Karpas-422 (cell line): ENCODE data around the gene DNAL4. TPM values are rescaled to one million over a fixed set of nuclear protein-coding genes. Genes with fewer than 3 reads are reported as not detected.
A peak's percentile ranks its signal among the peaks of the same experiment; 100 is the strongest.

Experiments
- DNase-seq: peaks from one replicate; pipeline ENCODE4 v3.0.0-alpha.2; 2015
- H2AFZ ChIP-seq: fragments of 200-600 bp; sonication (generic); 2 replicates; pipeline ENCODE4 v1.6.1; 2014; ENCODE audit warnings: antibody characterized with exemption, low read length, mixed read lengths
- H3K27ac ChIP-seq: fragments of 200-600 bp; sonication (generic); 2 replicates; pipeline ENCODE4 v1.5.1; 2014; ENCODE audit warnings: mild to moderate bottlenecking, low read length, moderate library complexity
- H3K27me3 ChIP-seq: fragments of 200-600 bp; sonication (generic); 2 replicates; pipeline ENCODE4 v1.6.1; 2014; ENCODE audit warnings: low read length, mixed read lengths
- H3K36me3 ChIP-seq: fragments of 200-600 bp; sonication (generic); 2 replicates; pipeline ENCODE4 v1.6.1; 2014; ENCODE audit warnings: low read length, mixed read lengths; ENCODE audit not compliant: insufficient read depth
- H3K4me1 ChIP-seq: fragments of 200-600 bp; sonication (generic); 2 replicates; pipeline ENCODE4 v1.6.1; 2014; ENCODE audit warnings: mild to moderate bottlenecking, low read length, mixed read lengths
- H3K4me2 ChIP-seq: fragments of 200-600 bp; sonication (generic); 2 replicates; pipeline ENCODE4 v1.6.1; 2014; ENCODE audit warnings: low read length, low read depth, mild to moderate bottlenecking; ENCODE audit not compliant: poor library complexity, severe bottlenecking
- H3K4me3 ChIP-seq: fragments of 200-600 bp; sonication (generic); 2 replicates; pipeline ENCODE4 v1.5.1; 2014; ENCODE audit warnings: mild to moderate bottlenecking, antibody characterized with exemption, low read length, mixed read lengths
- H3K79me2 ChIP-seq: fragments of 200-600 bp; sonication (generic); 2 replicates; pipeline ENCODE4 v1.6.1; 2014; ENCODE audit warnings: mild to moderate bottlenecking, low read length, mixed read lengths
- H3K9ac ChIP-seq: fragments of 200-600 bp; sonication (generic); 2 replicates; pipeline ENCODE4 v1.6.0; 2014; ENCODE audit warnings: low read length
- H3K9me2 ChIP-seq: fragments of 200-600 bp; sonication (generic), shearing (Covaris generic); replicated peaks from 2 replicates; pipeline ENCODE4 v1.6.0; 2014; ENCODE audit warnings: mild to moderate bottlenecking, low read length, moderate library complexity; ENCODE audit not compliant: insufficient read depth
- H3K9me3 ChIP-seq: fragments of 300-700, 200-600 bp; sonication (generic); 2 replicates; pipeline ENCODE4 v1.6.1; 2014; ENCODE audit warnings: low read length, mixed read lengths
- H4K20me1 ChIP-seq: fragments of 200-600 bp; sonication (generic); 2 replicates; pipeline ENCODE4 v1.6.1; 2014; ENCODE audit warnings: mild to moderate bottlenecking, antibody characterized with exemption, low read length, low read depth; ENCODE audit not compliant: insufficient read depth
- total RNA-seq: library from RNA; depleted of rRNA; stranded (reverse); fragments of >200 nt; shearing (Covaris generic); gene quantifications from 2 replicates; pipeline ENCODE4 v1.2.3, GENCODE V29; 2014; ENCODE audit warnings: low replicate concordance

Gene DNAL4
- total RNA-seq, 1 experiment from 2014 or later, result 3.2 TPM

DNA sequence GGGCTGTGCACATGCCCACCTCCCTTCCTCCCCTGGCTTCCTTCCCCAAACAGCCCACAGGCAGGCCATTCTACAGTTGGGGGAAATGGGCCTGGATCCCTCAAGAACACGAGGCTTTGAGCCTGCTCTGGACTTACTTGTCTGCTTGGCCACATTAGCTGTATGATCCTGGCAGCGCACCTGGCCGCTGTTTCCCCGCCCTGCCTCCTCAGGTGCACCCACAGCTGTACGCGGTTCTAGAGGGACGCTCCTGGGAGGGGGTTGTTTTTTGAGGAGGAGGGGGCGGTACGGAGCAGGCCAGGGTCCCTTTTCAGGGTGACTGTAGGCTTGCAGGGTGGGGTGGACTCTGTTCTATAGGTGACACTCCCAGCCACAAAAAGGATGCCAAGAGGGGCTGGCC is 26.6 kb downstream of the DNAL4 start:
- no peaks in the 10 kb centered on the region for H3K4me1 ChIP-seq
- no peak overlapping the region for H3K27ac ChIP-seq
- no peaks in the 10 kb centered on the region for H4K20me1 ChIP-seq
- H3K9me2 ChIP-seq, result no peaks in the 10 kb centered on the region
- H3K36me3 ChIP-seq, result no peaks in the 10 kb centered on the region
- H3K79me2 ChIP-seq, result no peaks in the 10 kb centered on the region
- H3K4me3 ChIP-seq, result no peak overlapping the region
- H2AFZ ChIP-seq, result no peak overlapping the region
- no peak overlapping the region for H3K9ac ChIP-seq
- H3K4me2 ChIP-seq, result no peak overlapping the region
- H3K27me3 ChIP-seq, result no peaks in the 10 kb centered on the region
- DNase-seq, result no peak
- H3K9me3 ChIP-seq, result no peaks in the 10 kb centered on the region

DNA sequence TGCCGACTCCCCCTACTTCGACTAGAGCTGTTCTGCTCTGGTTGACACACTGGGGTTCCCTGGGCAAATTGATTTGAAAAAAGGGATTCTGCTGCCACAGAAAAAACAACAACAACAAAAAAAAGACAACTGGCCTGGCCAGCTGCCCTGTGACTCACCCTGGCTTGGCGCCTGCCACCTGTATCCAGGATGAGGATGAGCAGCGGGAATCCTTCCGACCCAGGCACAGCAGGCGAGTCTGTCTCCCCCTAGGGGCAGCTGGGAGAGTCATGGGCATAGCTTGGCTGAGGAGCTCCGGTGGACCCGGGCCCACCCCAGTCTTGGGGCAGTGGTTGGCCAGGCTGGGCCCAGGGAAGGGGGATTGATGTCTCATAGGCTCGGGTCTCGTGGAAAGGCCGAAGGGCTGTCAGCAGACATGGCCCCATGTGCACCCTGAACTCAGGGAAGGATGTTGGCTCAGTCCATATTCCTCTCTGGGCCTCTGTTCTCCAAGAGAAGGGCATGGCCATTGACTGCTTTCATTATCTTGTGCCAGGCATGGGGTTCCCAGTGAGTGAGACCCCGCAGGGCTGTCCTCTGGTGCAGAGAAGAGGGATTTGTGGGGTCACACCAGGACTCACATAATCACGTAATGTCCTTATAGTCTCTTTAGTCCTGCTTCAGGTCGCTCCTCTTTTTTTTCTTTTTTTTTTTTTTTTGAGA is 27.7 kb downstream of the DNAL4 start:
- no peaks in the 10 kb centered on the region for H3K79me2 ChIP-seq
- H3K27ac ChIP-seq, result no peak overlapping the region
- no peaks in the 10 kb centered on the region for H3K9me3 ChIP-seq
- no peaks in the 10 kb centered on the region; the same call in 1 of the 2 replicates for H3K4me1 ChIP-seq
- H3K4me2 ChIP-seq, result no peak overlapping the region
- no peak overlapping the region for H2AFZ ChIP-seq
- no peak overlapping the region for H3K9ac ChIP-seq
- no peak overlapping the region for H3K4me3 ChIP-seq
- peak; percentile 64 for DNase-seq
- H3K27me3 ChIP-seq, result no peaks in the 10 kb centered on the region
- H3K9me2 ChIP-seq, result no peaks in the 10 kb centered on the region
- H4K20me1 ChIP-seq, result no peaks in the 10 kb centered on the region
- H3K36me3 ChIP-seq, result no peaks in the 10 kb centered on the region

DNA sequence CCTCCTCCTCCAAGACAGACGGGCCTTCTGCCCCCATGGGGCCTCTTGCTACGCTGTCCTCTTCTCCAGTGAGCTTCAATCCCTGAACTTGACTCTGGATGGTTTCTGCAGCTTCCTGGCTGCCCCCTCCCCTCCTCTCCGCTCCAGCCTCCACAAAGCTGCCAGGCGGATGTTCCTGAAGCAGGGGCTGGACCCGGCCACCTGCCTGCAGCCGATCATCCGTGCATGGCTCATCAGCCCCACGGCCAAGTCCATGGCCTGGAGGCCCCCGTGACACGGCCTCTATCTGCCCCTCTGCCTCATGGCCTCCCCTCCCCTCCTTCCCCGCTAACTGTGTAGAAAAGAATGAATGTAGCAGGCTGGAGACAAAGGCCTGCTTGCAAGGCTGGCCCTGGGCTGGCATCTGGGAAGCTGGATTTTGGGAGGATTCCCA is 31.4 kb downstream of the DNAL4 start:
- H3K4me2 ChIP-seq, result no peak overlapping the region

DNA sequence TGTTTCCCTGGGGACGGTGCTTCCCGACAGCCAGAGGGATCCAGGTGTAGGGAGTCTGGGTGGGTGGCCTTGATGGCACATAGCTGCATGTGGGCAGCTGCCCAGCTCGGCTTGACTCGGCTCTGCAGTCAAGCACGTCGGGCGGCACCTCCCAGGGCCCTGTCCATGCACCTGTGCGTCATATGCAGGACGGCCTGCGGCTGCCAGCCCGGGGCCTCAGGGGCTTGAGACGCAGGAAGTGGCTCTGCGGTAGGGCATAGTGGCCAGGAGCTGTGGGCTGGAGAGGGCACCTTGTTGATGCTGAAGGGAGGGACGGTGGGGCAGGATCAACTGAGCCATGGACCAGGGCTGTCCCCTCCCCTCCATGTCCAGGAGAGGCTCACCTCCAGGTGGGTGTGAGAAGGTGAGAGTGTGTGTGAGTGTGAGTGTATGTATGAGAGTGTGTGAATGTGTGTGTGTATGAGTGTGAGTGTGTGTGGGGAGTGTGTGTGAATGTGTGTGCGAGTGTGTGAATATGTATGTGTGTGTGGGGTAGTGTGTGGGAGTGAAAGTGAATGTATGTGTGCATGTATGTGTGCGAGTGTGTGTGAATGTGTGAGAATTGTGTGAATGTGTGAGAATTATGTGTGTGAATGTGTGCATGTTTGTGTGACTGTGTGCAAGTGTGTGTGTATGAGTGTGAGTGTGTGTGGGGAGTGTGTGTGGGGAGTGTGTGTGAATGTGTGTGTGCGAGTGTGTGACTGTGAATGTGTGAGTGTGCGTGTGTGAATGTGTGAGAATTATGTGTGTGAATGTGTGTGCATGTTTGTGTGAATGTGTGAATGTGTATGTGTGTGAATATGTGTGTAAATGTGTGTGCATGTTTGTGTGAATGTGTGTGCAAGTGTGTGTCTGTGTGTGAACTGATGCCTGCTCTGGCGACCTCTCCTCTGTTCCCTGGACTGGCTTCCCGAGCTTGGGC is 32.5 kb downstream of the DNAL4 start:
- H3K9me3 ChIP-seq, result no peaks in the 10 kb centered on the region
- H3K9me2 ChIP-seq, result no peaks in the 10 kb centered on the region
- no peak overlapping the region for H3K27ac ChIP-seq
- H2AFZ ChIP-seq, result no peak overlapping the region
- no peak overlapping the region for H3K9ac ChIP-seq
- no peaks in the 10 kb centered on the region for H3K36me3 ChIP-seq
- H3K27me3 ChIP-seq, result no peaks in the 10 kb centered on the region
- H3K4me1 ChIP-seq, result peaks cover 9% of the 10 kb centered on the region
- no peak for DNase-seq
- H4K20me1 ChIP-seq, result no peaks in the 10 kb centered on the region
- H3K4me2 ChIP-seq, result no peak overlapping the region
- H3K4me3 ChIP-seq, result no peak overlapping the region
- H3K79me2 ChIP-seq, result no peaks in the 10 kb centered on the region

More for the DNA sequence above, 31.4 kb downstream of the DNAL4 start:
- no peaks in the 10 kb centered on the region for H4K20me1 ChIP-seq
- no peaks in the 10 kb centered on the region for H3K9me2 ChIP-seq
- peaks cover 3% of the 10 kb centered on the region for H3K4me1 ChIP-seq
- H3K9ac ChIP-seq, result no peak overlapping the region
- no peaks in the 10 kb centered on the region for H3K79me2 ChIP-seq
- H3K27ac ChIP-seq, result no peak overlapping the region
- H3K36me3 ChIP-seq, result no peaks in the 10 kb centered on the region
- no peaks in the 10 kb centered on the region for H3K27me3 ChIP-seq
- no peak for DNase-seq
- H2AFZ ChIP-seq, result no peak overlapping the region
- no peak overlapping the region for H3K4me3 ChIP-seq
- no peaks in the 10 kb centered on the region for H3K9me3 ChIP-seq

DNA sequence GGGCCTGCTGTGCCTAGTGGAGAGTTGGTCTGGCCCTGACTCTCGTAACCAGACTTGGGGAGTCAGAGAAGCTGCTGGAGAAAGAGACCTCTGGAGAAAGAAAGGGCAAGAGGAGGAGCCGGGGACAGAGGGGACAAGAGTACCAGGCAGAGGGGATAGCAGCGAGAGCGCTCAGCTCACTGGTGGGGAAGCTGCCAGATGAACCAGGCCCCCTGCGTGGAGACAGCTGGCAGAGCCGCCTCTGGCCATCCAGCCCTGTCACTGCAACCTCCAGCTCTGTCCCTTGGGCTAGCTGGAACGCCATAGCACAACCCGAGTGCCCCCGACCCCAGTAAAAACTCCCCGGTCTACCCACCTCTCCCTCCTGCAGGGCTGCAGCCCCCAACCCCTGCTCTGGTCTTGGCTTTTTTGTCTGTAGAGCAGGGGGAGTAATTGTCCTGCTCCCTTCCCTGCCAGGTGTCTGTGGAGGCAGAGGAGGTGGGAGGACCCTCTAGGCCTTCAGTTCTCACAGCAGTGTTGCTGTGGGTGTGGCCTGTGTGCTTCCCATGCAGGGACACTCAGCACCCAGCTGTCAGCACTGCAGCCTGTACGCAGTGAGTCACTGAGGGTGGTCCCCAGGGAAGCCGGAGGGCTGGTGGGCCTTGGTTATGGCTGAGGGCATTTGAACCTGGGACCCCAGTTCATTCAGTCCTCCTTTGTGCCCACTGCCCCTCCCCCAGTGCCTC is 33.3 kb downstream of the DNAL4 start:
- Histone ChIP-seq H4K20me1 (no peaks in the 10 kb centered on the region), H3K4me1 (peaks cover 15% of the 10 kb centered on the region), H2AFZ (no peak overlapping the region), H3K9ac (no peak overlapping the region), H3K4me3 (no peak overlapping the region), H3K79me2 (no peaks in the 10 kb centered on the region), H3K9me3 (no peaks in the 10 kb centered on the region), H3K27me3 (no peaks in the 10 kb centered on the region), H3K9me2 (no peaks in the 10 kb centered on the region), H3K36me3 (no peaks in the 10 kb centered on the region), H3K4me2 (no peak overlapping the region), H3K27ac (no peak overlapping the region)
- DNase-seq, result no peak

DNA sequence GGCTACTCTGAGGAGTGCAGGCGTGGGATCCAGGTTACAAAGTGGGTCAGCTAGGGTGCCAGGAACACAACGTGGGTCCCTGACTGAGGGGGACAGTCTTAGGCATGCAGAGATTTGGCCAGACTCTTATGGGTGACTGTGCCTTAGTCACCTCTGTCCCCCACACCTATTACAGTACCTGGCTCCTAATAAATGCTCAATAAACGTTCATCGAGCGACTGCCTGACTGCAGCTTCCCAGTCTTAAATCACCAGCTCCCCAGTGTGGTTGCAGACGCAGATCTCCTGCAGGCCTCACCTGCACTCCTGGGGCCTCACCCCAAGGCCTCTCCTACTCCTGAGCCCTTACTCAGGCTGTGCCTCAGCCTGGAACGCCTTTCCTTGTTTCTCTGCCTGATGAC is 34.9 kb downstream of the DNAL4 start:
- Histone ChIP-seq H3K4me2 (no peak overlapping the region), H4K20me1 (no peaks in the 10 kb centered on the region), H2AFZ (no peak overlapping the region), H3K9me2 (no peaks in the 10 kb centered on the region), H3K79me2 (peaks cover 9% of the 10 kb centered on the region), H3K4me3 (no peak overlapping the region), H3K36me3 (no peaks in the 10 kb centered on the region), H3K4me1 (peaks cover 22% of the 10 kb centered on the region), H3K9me3 (no peaks in the 10 kb centered on the region), H3K27ac (no peak overlapping the region), H3K27me3 (no peaks in the 10 kb centered on the region), H3K9ac (no peak overlapping the region)
- no peak for DNase-seq

DNA sequence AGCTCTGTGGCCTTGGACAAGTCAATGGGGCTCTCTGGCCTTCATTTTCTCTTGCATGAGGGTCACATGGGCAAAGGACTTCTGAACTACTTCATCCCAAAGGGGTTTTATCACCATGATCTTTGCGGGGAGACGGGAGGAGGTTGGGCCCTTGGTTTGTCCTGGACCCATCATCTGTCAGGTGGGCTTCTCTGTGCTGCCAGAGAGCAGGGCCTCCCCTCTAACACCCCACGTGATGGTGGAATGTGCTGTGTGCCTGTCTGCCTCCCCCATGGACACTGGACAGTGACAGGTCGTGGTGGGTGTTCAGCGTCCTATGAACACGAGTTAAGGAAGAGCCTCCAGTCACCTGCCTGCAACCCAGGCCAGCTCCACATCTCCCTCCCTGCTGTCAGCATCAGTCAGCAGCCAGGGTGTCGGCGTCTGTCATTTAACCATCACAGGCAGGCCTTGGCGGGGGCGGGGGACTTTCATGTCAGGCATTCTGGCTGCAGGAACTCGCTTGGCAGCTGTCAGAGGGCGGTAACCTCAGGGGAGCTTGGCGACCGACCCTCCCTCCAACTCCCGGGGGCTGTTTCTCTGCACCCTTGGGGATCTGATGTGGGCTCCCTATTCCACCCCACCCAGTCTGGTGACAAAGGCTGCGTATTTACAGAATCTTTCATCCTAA is 35.5 kb downstream of the DNAL4 start:
- Histone ChIP-seq H3K27me3 (no peaks in the 10 kb centered on the region), H3K9ac (no peak overlapping the region), H3K79me2 (peaks cover 15% of the 10 kb centered on the region), H3K27ac (no peak overlapping the region), H3K4me3 (no peak overlapping the region), H3K36me3 (no peaks in the 10 kb centered on the region), H4K20me1 (no peaks in the 10 kb centered on the region), H3K4me2 (no peak overlapping the region), H2AFZ (no peak overlapping the region), H3K9me3 (no peaks in the 10 kb centered on the region), H3K4me1 (peaks cover 26% of the 10 kb centered on the region), H3K9me2 (no peaks in the 10 kb centered on the region)
- no peak for DNase-seq
